H1 (cell line): ENCODE data around the gene GALNTL6. TPM values are rescaled to one million over a fixed set of nuclear protein-coding genes. Genes with fewer than 3 reads are reported as not detected.

Experiments used
- EP300 ChIP-seq, 2 experiments: IDR thresholded peaks; 1 replicate in 1 of 2; 2 replicates in 1 of 2; pipeline ENCODE4 v1.6.1; 2011 to 2012; ENCODE audit warnings: low read depth in 2 of 2, low read length in 2 of 2, mild to moderate bottlenecking in 2 of 2, borderline replicate concordance in 1 of 2, inconsistent platforms in 1 of 2, moderate library complexity in 1 of 2
- TAF1 ChIP-seq: IDR thresholded peaks from 2 replicates; pipeline ENCODE4 v1.6.1; 2011; ENCODE audit warnings: mild to moderate bottlenecking, low read depth, low read length
- polyA plus RNA-seq, 7 experiments: library from polyadenylated mRNA; depleted of rRNA in 3 of 7; stranded (reverse) in 5 of 7; unstranded in 2 of 7; fragments of >200 nt in 5 of 7; fragments of 200-250 nt in 2 of 7; gene quantifications; 1 replicate in 5 of 7; 2 replicates in 1 of 7; 4 replicates in 1 of 7; pipeline versions ENCODE4 v1.2.1 to v1.2.3, GENCODE V29; 2011 to 2013; ENCODE audit warnings: missing spikeins in 2 of 7, mixed read lengths in 2 of 7
- total RNA-seq: library from RNA; stranded (reverse); fragmentation: NEBNext Ultra II Directional; extraction: Animal tissue kit (Norgen Biotek cat#: 25700); gene quantifications from 2 replicates; pipeline ENCODE4 v1.2.1, GENCODE V29; 2021
- TF ChIP-seq, protein P1 (sequence below): IDR thresholded peaks from 2 replicates; pipeline ENCODE4 v1.6.1; 2011; ENCODE audit warnings: low read length, improper control_type of control experiment

The GALNTL6 gene
- total and polyA plus RNA-seq, 2 of the 8 experiments (the other 6 are each of a cell fraction or from before 2014, with no cell fraction given): 0.03 to 0.32 TPM

DNA sequence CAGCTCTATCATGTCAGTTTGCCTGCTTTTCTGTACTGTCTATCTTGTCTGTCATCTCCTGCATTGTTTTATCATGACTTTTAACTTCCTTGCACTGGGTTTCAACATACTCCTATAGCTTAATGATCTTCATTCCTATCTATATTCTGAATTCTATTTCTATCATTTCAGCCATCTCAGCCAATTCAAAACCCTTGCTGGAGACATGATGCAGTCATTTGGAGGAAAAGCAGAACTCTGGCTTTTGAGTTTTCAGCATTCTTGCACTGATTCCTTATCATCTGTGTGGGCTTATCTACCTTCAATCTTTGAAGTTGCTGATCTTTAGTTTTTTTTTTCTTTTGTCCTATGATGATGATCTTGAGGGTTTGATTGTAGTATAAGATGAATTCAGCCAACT, 861.6 kb downstream of the GALNTL6 start (continued):
- TF ChIP-seq EP300 (IDR thresholded peaks at IDR 0.05; ENCODE audit: borderline replicate concordance in 1 of 2, low read depth in 2 of 2, low read length in 2 of 2) (no peak), TAF1 (no peak)
- TF ChIP-seq, protein P1, sequence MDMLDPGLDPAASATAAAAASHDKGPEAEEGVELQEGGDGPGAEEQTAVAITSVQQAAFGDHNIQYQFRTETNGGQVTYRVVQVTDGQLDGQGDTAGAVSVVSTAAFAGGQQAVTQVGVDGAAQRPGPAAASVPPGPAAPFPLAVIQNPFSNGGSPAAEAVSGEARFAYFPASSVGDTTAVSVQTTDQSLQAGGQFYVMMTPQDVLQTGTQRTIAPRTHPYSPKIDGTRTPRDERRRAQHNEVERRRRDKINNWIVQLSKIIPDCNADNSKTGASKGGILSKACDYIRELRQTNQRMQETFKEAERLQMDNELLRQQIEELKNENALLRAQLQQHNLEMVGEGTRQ: no peak
